Spleen (tissue), 11 donors: ENCODE measurements around the gene PNPLA8. TPM values are rescaled to one million over a fixed set of nuclear protein-coding genes. Genes with fewer than 3 reads are reported as not detected.

Experiments
- DNase-seq: peaks from one replicate; pipeline ENCODE4 v3.0.0-alpha.2; 2020
- H3K27ac ChIP-seq, 8 donors: fragments of 200-600 bp; sonication (generic) in 7 of 8; 1 replicate in 4 of 8; 2 replicates in 4 of 8; pipeline versions ENCODE4 v1.5.0 to v1.8.0; 2016 to 2021; ENCODE audit warnings: inconsistent platforms in 4 of 8, mild to moderate bottlenecking in 4 of 8, moderate library complexity in 1 of 8
- H3K27me3 ChIP-seq, 7 donors: fragments of 200-600 bp; sonication (generic) in 6 of 7; replicated peaks in 1 of 7; 1 replicate in 4 of 7; 2 replicates in 3 of 7; pipeline versions ENCODE4 v1.5.0 to v1.8.0; 2016 to 2021; ENCODE audit warnings: inconsistent platforms in 3 of 7, mild to moderate bottlenecking in 1 of 7
- H3K36me3 ChIP-seq, 6 donors: fragments of 200-600 bp; sonication (generic) in 5 of 6; 1 replicate in 4 of 6; 2 replicates in 2 of 6; pipeline versions ENCODE4 v1.5.0 to v1.8.0; 2016 to 2021; ENCODE audit warnings: inconsistent platforms in 2 of 6
- H3K4me1 ChIP-seq, 6 donors: fragments of 200-600 bp; sonication (generic) in 5 of 6; 1 replicate in 3 of 6; 2 replicates in 3 of 6; pipeline versions ENCODE4 v1.5.0 to v1.8.0; 2016 to 2021; ENCODE audit warnings: inconsistent platforms in 3 of 6
- H3K4me3 ChIP-seq, 8 donors: fragments of 200-600 bp; sonication (generic) in 7 of 8; 1 replicate in 4 of 8; 2 replicates in 4 of 8; pipeline versions ENCODE4 v1.5.0 to v1.8.0; 2016 to 2021; ENCODE audit warnings: inconsistent platforms in 4 of 8, mild to moderate bottlenecking in 4 of 8, moderate library complexity in 2 of 8
- H3K9me3 ChIP-seq, 8 donors: fragments of 200-600 bp; sonication (generic) in 7 of 8; 1 replicate in 4 of 8; 2 replicates in 4 of 8; pipeline versions ENCODE4 v1.5.0 to v1.8.0; 2016 to 2021; ENCODE audit warnings: inconsistent platforms in 4 of 8
- CTCF ChIP-seq, 11 experiments: fragments of 200-600 bp in 7 of 11; fragments of 450-650 bp in 4 of 11; sonication (generic) in 4 of 11; IDR thresholded peaks in 8 of 11; conservative IDR thresholded peaks in 3 of 11; 1 replicate in 7 of 11; 2 replicates in 4 of 11; pipeline versions ENCODE4 v1.4.0 to v1.8.0; 2016 to 2021; ENCODE audit warnings: antibody characterized with exemption in 11 of 11, inconsistent platforms in 4 of 11, mild to moderate bottlenecking in 1 of 11
- POLR2A ChIP-seq, 3 donors: fragments of 450-650 bp; IDR thresholded peaks; one replicate each; pipeline ENCODE4 v1.5.1; 2017; ENCODE audit warnings: antibody characterized with exemption in 3 of 3, mild to moderate bottlenecking in 1 of 3
- POLR2AphosphoS5 ChIP-seq, 3 donors: sonication (generic); formaldehyde crosslinking; IDR thresholded peaks; one replicate each; pipeline ENCODE4 v1.5.1; 2017; ENCODE audit warnings: antibody characterized with exemption in 3 of 3
- WGBS, 5 donors: extraction: QIAGEN DNeasy Blood & Tissue Kit in 3 of 5; methylation state at CpG; one replicate each; pipeline versions ENCODE4 v1.1.5 to v1.1.7; 2013 to 2018; 5-methylcytosine and 5-hydroxymethylcytosine counted together
- intact Hi-C: fragments of 100-400 bp; cut with DNase I; formaldehyde crosslinking; loops from one replicate; pipeline ENCODE4 v1.15.0; 2023; ENCODE audit warnings: low total_unique reads
- polyA plus RNA-seq, 3 donors: library from polyadenylated mRNA; stranded (reverse); fragments of 200-250 nt; gene quantifications; one replicate each; pipeline ENCODE4 v1.2.1, GENCODE V29; 2013
- total RNA-seq, 7 donors: library from RNA; depleted of rRNA in 3 of 7; stranded (reverse); fragments of >200 nt in 3 of 7; fragmentation: NEBNext Ultra II Directional in 4 of 7; extraction: Animal tissue kit (Norgen Biotek cat#: 25700) in 4 of 7; gene quantifications; one replicate each; pipeline versions ENCODE4 v1.1.0 to v1.2.1, GENCODE V29; 2016 to 2021
- donor health status: healthy with polysubstance abuse.
- donor health status: DM: no; HTN: no; CAD: no; lungs with moderate emphysema.
- donor health status: DM: no; HTN: no; CAD: no.
- donor health status: Bipolar disorder and iron deficiency.
- donor health status: healthy.
- donor health status: DM: no; HTN: no; CAD: no.
- donor health status: DM: yes; HTN: yes; CAD: no.

PNPLA8 gene
- total and polyA plus RNA-seq, 10 donors, result 11.9 to 35.7 (median 29.5) TPM

GRCh38 chr7:108537229-108537628 is 11.3 kb upstream of the PNPLA8 start:
- H3K27ac ChIP-seq, result no peak overlapping the region
- H3K36me3 ChIP-seq, result no peaks in the 10 kb centered on the region
- WGBS, 5 donors, result 84 to 98% (median 89%) methylated on average over 2 of the region's 2 CpGs
- H3K9me3 ChIP-seq, result no peaks in the 10 kb centered on the region
- TF ChIP-seq CTCF (IDR thresholded peaks at IDR 0.05 in 8 of 11, conservative IDR thresholded peaks at IDR 0.05 in 3 of 11) (no peak), POLR2AphosphoS5 (IDR thresholded peaks at IDR 0.05) (no peak), POLR2A (IDR thresholded peaks at IDR 0.05) (no peak)
- no peaks in the 10 kb centered on the region for H3K27me3 ChIP-seq
- no peak overlapping the region for H3K4me3 ChIP-seq
- peaks cover 0 to 10% (median 0%) of the 10 kb centered on the region in 6 donors for H3K4me1 ChIP-seq
- no peak for DNase-seq
- intact Hi-C loops, result no loop called here

GRCh38 chr7:108535744-108536143 is 9.8 kb upstream of the PNPLA8 start:
- TF ChIP-seq CTCF (IDR thresholded peaks at IDR 0.05 in 8 of 11, conservative IDR thresholded peaks at IDR 0.05 in 3 of 11), result no peak
- no peak for TF ChIP-seq POLR2AphosphoS5 (IDR thresholded peaks at IDR 0.05)
- TF ChIP-seq POLR2A (IDR thresholded peaks at IDR 0.05), result no peak
- 21 to 30% (median 25%) methylated on average over 1 of the region's 1 CpG for WGBS, 5 donors
- intact Hi-C loops, result no loop called here

GRCh38 chr7:108535257-108535656 is 9.3 kb upstream of the PNPLA8 start:
- Histone ChIP-seq H3K36me3 (no peaks in the 10 kb centered on the region), H3K27me3 (no peaks in the 10 kb centered on the region), H3K27ac (peak overlapping the region in 2 of 8 donors; percentile 4 to 24), H3K4me3 (no peak overlapping the region), H3K9me3 (no peaks in the 10 kb centered on the region), H3K4me1 (peaks cover 0 to 10% (median 0%) of the 10 kb centered on the region in 6 donors)
- no peak for DNase-seq
- 35 to 66% (median 59%) methylated on average over 5 of the region's 5 CpGs for WGBS, 5 donors
- TF ChIP-seq POLR2AphosphoS5 (IDR thresholded peaks at IDR 0.05) (no peak), POLR2A (IDR thresholded peaks at IDR 0.05) (no peak), CTCF (IDR thresholded peaks at IDR 0.05 in 8 of 11, conservative IDR thresholded peaks at IDR 0.05 in 3 of 11) (no peak)
- intact Hi-C loops, result no loop called here

More at GRCh38 chr7:108535744-108536143, 9.8 kb upstream of the PNPLA8 start:
- H3K4me1 ChIP-seq, result peaks cover 0 to 10% (median 0%) of the 10 kb centered on the region in 6 donors
- no peaks in the 10 kb centered on the region for H3K27me3 ChIP-seq
- peak overlapping the region in 2 of 8 donors; percentile 4 to 24 for H3K27ac ChIP-seq
- DNase-seq, result no peak
- no peaks in the 10 kb centered on the region for H3K36me3 ChIP-seq
- no peak overlapping the region for H3K4me3 ChIP-seq
- no peaks in the 10 kb centered on the region for H3K9me3 ChIP-seq

DNA sequence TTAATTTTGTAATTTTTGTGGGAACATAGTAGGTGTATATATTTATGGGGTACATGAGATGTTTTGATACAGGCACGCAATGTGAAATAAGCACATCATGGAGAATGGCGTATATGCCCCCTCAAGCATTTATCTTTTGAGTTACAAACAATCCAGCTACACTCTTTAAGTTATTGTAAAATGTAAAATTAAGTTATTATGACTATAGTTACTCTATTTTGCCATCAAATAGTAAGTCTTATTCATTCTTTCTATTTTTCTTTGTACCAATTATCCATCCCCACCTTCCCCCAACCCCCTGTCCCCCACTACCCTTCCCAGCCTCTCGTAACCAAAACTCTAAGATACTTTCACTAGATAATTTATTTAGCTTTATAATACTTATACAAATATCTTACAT is 7.8 kb upstream of the PNPLA8 start:
- H3K36me3 ChIP-seq, result no peaks in the 10 kb centered on the region
- no peak overlapping the region for H3K27ac ChIP-seq
- H3K27me3 ChIP-seq, result no peaks in the 10 kb centered on the region
- WGBS, 5 donors, result 95 to 98% (median 96%) methylated on average over 3 of the region's 3 CpGs
- no peak for TF ChIP-seq POLR2AphosphoS5 (IDR thresholded peaks at IDR 0.05)
- TF ChIP-seq POLR2A (IDR thresholded peaks at IDR 0.05), result no peak
- no peak for TF ChIP-seq CTCF (IDR thresholded peaks at IDR 0.05 in 8 of 11, conservative IDR thresholded peaks at IDR 0.05 in 3 of 11)
- no peak for DNase-seq
- intact Hi-C loops, result no loop called here
- no peaks in the 10 kb centered on the region for H3K9me3 ChIP-seq
- H3K4me3 ChIP-seq, result no peak overlapping the region
- peaks cover 0 to 10% (median 0%) of the 10 kb centered on the region in 6 donors for H3K4me1 ChIP-seq
